RWPE2 (cell line): ENCODE results near the gene CNTN4.

ENCODE experiments used
- ATAC-seq: fragments of 200-7000 bp; cut with Tn5 transposase; 3 replicates; pipeline ENCODE4 v1.9.1; 2021; ENCODE audit warnings: low read depth
- DNase-seq: peaks from one replicate; pipeline ENCODE4 v3.0.0-alpha.2; 2020; ENCODE audit warnings: low spot score
- H3K27ac ChIP-seq: fragments of 450-650 bp; 2 replicates; pipeline ENCODE4 v1.5.1; 2017; ENCODE audit warnings: mild to moderate bottlenecking; ENCODE audit not compliant: poor library complexity, severe bottlenecking
- H3K27me3 ChIP-seq: fragments of 250-450 bp; sonication (Bioruptor Pico); 2 replicates; pipeline ENCODE4 v1.5.1; 2021; ENCODE audit warnings: mild to moderate bottlenecking, moderate library complexity; ENCODE audit not compliant: insufficient read depth, poor library complexity, severe bottlenecking
- H3K36me3 ChIP-seq: fragments of 250-450 bp; sonication (Bioruptor Pico); 2 replicates; pipeline ENCODE4 v1.5.1; 2020; ENCODE audit warnings: low read depth, mild to moderate bottlenecking, moderate library complexity
- H3K4me1 ChIP-seq: fragments of 250-450 bp; sonication (Bioruptor Pico); 2 replicates; pipeline ENCODE4 v1.5.1; 2021; ENCODE audit warnings: mild to moderate bottlenecking, moderate library complexity; ENCODE audit not compliant: insufficient read depth, poor library complexity, severe bottlenecking
- H3K4me3 ChIP-seq: fragments of 250-450 bp; sonication (Bioruptor Pico); 2 replicates; pipeline ENCODE4 v1.5.1; 2021; ENCODE audit warnings: mild to moderate bottlenecking, moderate library complexity; ENCODE audit not compliant: severe bottlenecking
- H3K9me3 ChIP-seq: fragments of 250-450 bp; sonication (Bioruptor Pico); 2 replicates; pipeline ENCODE4 v1.5.1; 2021; ENCODE audit warnings: mild to moderate bottlenecking, moderate library complexity; ENCODE audit not compliant: severe bottlenecking
- CTCF ChIP-seq: fragments of 450-650 bp; IDR thresholded peaks from one replicate; pipeline ENCODE4 v1.5.1; 2017; ENCODE audit warnings: mild to moderate bottlenecking, moderate library complexity; ENCODE audit not compliant: poor library complexity, severe bottlenecking

Gene CNTN4

GRCh38 chr3:2863127-2863526 is 764.5 kb downstream of the CNTN4 start:
- no peak overlapping the region for H3K4me3 ChIP-seq
- ATAC-seq, result no peak
- no peak for DNase-seq
- no peaks in the 10 kb centered on the region for H3K4me1 ChIP-seq
- H3K27me3 ChIP-seq, result no peaks in the 10 kb centered on the region
- H3K36me3 ChIP-seq, result no peaks in the 10 kb centered on the region
- peaks cover 3% of the 10 kb centered on the region for H3K9me3 ChIP-seq
- TF ChIP-seq CTCF, result no peak
- no peak overlapping the region for H3K27ac ChIP-seq

DNA sequence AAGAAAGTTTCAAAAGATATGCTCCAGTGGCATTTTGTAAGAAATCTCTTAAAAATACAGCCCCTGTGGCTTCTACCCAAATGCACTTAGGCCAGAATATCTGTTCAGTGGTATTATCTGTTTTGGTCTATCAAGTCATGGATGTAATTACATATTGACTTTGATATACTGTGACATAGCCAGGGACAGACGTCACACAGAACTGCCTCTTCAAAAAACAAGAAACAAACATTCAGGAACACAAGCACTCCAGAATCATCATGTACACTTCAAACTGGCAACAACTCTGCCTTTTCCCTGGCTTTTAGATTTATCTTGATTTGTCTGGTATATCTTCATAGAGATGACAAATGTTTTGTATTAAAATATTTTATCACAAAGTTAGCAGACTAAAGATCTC is 771.2 kb downstream of the CNTN4 start:
- no peak overlapping the region for H3K4me3 ChIP-seq
- H3K27ac ChIP-seq, result no peak overlapping the region
- H3K36me3 ChIP-seq, result no peaks in the 10 kb centered on the region
- no peaks in the 10 kb centered on the region for H3K4me1 ChIP-seq
- DNase-seq (no peak), ATAC-seq (no peak)
- TF ChIP-seq CTCF, result no peak
- H3K27me3 ChIP-seq, result no peaks in the 10 kb centered on the region
- H3K9me3 ChIP-seq, result peaks cover 3% of the 10 kb centered on the region

- H3K27me3 ChIP-seq, result no peaks in the 10 kb centered on the region
- peaks cover 3% of the 10 kb centered on the region for H3K9me3 ChIP-seq
- ATAC-seq (no peak), DNase-seq (no peak)
- H3K4me3 ChIP-seq, result no peak overlapping the region
- H3K4me1 ChIP-seq, result no peaks in the 10 kb centered on the region
- no peaks in the 10 kb centered on the region for H3K36me3 ChIP-seq
- TF ChIP-seq CTCF, result no peak
- no peak overlapping the region for H3K27ac ChIP-seq
Measured at GRCh38 chr3:2870724-2871333, 772.2 kb downstream of the CNTN4 start.

DNA sequence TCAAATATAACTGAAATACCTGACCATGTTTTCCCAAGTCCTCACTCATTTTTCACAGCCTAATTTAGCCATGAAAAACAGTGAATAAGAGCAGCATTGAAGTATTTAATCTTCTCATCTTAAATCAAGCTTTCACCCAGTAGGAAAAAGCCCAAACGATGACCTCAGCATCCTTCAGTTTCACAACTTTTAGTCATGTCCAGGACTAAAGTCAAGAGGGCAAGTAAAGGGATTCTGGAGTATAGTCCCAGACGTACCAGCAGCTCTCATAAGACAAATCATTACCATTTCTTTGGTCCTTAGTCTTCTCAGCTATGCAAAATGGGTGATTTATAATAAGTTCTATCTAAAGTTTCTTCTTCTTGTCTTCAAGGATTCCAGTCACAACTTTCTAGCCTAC is 774.2 kb downstream of the CNTN4 start:
- no peak overlapping the region for H3K4me3 ChIP-seq

More for the DNA sequence above, 774.2 kb downstream of the CNTN4 start:
- H3K4me1 ChIP-seq, result no peaks in the 10 kb centered on the region
- no peaks in the 10 kb centered on the region for H3K27me3 ChIP-seq
- H3K27ac ChIP-seq, result no peak overlapping the region
- no peaks in the 10 kb centered on the region for H3K9me3 ChIP-seq
- H3K36me3 ChIP-seq, result no peaks in the 10 kb centered on the region
- ATAC-seq (no peak), DNase-seq (no peak)
- no peak for TF ChIP-seq CTCF
